ENCODE data around the gene FHOD3.

GRCh38 chr18:36255072-36255698 lies 42.3 kb upstream of the FHOD3 start:
- TF ChIP-seq, protein P1, sequence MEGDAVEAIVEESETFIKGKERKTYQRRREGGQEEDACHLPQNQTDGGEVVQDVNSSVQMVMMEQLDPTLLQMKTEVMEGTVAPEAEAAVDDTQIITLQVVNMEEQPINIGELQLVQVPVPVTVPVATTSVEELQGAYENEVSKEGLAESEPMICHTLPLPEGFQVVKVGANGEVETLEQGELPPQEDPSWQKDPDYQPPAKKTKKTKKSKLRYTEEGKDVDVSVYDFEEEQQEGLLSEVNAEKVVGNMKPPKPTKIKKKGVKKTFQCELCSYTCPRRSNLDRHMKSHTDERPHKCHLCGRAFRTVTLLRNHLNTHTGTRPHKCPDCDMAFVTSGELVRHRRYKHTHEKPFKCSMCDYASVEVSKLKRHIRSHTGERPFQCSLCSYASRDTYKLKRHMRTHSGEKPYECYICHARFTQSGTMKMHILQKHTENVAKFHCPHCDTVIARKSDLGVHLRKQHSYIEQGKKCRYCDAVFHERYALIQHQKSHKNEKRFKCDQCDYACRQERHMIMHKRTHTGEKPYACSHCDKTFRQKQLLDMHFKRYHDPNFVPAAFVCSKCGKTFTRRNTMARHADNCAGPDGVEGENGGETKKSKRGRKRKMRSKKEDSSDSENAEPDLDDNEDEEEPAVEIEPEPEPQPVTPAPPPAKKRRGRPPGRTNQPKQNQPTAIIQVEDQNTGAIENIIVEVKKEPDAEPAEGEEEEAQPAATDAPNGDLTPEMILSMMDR (conservative IDR thresholded peaks at IDR 0.05; ENCODE audit: low read length), result no peak
- TF ChIP-seq EZH2phosphoT487 (IDR thresholded peaks at IDR 0.05; ENCODE audit: borderline replicate concordance), result no peak
